ENCODE data around the gene MDFIC2.
"Not testable (repeated sequence)": the region's sequence is repeated elsewhere in the genome, so short reads cannot be mapped to it uniquely, and the experiment has no call there.

MDFIC2 gene

DNA sequence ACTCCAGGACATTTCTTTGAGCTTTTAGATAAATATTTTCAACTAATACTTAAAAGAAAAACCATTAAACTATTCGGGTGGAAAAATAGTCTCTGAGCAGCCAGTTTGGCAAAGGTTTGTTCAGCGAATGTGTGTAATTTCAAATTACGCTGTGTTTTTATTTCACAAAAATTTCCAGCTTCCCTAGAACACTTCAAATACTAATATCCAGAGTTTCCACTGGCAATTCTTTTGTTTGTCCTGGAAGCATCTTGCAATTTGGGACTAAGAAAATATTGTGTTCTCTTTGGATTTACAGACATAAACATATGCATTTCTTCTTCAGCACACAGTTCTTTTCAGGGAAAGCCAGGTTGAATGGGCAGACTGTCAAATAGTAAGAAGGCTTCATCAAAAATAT lies 61.9 kb downstream of the MDFIC2 start:
- DNase-seq: no peak

DNA sequence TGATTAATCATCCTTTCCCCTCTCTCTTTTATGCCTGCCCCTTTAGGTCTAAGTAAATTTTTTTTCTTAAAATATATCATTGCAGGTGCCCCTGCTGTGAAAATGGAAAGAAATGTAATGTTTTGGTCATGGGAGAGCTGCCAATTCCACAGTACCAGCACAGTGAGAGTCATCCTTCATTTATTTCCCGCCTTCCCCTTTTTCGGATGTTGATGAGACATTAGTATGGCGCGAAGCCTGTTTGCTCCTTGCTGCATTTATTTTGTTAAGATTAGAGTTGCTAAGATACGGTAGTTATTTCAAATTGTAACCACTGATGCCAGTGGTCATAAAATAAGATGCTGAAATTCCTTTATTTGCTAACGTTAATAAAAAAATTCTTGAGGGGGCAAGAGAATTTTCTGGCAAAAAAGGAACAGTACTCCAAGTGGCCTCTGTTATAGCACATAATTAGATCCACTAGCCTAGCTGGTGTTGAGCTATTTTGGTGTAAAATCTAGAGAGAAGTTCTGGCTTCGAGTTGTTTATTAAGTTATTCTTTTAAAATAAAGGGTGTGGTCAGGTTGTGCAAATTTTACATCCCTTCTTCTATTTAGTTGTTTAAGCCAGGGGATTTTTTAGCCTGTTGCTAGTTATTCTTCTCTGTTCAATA lies 62.8 kb downstream of the MDFIC2 start:
- no peak for DNase-seq

DNA sequence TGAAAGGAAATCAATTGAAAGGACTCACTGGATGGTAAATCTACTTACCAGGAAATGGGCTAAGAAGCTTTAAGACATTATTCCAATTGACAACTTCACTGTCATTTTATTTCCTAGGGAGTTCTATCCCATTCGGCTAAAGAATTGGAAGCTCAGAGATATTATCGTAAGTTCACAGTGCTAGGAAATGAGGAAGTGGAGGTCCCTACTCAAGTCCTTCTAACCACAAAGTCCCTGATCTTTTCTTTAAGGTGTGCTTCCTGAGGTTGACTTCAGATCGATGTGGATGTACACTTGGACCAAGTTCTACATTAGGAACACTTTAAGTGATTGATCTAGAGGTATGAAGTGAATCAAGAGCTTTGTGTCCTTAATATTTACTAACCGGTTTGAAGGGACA lies 63.6 kb downstream of the MDFIC2 start:
- no peak for DNase-seq

DNA sequence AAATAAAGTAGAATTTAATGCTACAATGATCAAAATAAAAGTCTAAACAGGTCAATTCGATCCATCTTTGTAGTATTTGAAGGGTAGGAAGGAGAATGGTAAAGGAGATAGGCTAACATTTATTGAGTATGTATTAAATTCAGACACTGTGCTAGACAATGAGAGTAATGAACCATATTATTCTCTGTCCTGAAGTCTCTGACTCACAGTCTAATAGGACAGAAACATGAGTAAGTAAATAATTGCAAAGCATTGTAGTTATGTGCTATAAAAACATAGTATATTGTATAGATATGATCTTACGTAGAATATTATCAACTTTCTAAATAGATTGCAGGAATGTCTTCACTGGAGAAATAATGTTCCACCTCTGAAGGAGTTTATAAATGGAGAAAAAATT lies 64.5 kb downstream of the MDFIC2 start:
- DNase-seq: no peak

DNA sequence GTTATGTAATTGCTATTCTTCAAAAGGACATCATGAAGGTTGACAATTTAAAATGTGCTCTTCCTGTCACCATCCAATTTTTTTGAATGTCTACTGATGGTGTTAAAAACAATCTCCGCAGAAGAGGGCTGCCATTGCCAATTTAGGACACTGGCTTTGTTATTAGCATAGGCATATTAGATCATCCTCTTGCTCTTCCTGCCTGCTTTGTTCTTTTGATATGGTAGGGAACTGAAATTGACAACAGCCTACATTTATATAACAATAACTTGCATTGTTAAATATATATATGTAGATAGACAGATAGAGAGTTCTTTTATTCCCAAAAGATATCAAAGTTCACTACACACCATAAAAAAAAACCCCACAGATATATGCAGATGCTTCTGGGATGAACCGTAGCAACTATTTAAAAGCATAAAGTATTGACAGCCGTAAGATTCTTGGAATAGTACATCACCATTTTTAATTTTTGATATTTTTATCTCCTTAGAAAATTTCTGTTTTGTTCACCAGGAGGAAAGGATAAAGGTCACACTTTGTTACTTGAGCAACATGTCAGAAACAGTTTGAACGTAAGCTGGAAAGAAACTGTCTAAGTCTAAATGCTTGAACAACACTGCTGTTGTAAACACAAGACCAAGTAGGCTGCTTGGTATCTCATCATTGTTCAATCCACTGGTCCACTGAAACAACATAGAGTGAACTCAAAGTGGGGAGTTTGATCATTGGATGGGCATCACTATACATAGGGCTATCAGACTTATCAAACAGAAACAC lies 66.5 kb downstream of the MDFIC2 start:
- no peak for DNase-seq

DNA sequence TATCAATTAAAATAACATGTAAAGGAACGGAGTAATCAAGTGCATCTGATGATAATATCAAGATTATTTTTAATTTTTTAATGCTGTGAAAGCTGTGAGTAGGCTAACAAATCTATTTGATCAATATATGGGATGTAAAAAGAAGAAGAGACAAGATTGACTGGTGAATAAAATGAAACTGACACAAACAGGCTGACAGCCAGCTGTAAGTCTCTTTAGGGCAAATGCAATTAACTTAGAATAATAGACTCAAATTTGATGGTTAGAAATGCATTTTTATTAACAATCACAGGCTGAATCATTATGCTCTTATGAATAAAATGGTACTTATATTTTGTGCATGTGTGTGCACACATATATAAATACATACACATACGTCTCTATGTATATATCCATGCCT lies 68.0 kb downstream of the MDFIC2 start:
- no peak for DNase-seq

DNA sequence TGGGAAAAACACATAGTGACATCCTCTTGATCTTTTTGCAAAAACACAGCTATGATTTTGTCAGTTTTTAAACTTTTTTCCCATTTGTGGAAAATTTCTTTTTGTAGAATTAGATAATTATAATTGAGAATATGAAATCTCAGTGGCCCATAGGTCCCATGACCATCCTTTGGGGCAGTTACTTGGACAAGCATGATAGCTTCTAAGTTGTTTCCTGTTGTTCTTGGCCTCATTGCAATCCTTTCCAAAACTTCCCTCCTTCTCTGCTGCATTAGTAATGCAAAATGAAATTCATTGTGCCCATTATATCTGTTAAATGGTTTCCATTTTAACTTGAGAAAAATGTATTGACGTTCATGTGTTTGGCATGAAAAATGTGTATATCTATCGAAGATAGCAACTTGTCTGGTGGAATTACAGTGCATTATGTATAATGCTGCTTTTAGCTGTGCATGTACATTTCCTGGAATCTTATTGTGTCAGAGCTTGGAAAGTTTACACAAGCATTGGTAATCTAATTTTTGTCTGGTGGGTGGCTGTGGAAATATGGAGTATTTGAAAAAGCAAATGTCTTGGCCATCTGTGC lies 70.0 kb downstream of the MDFIC2 start:
- no peak for DNase-seq

DNA sequence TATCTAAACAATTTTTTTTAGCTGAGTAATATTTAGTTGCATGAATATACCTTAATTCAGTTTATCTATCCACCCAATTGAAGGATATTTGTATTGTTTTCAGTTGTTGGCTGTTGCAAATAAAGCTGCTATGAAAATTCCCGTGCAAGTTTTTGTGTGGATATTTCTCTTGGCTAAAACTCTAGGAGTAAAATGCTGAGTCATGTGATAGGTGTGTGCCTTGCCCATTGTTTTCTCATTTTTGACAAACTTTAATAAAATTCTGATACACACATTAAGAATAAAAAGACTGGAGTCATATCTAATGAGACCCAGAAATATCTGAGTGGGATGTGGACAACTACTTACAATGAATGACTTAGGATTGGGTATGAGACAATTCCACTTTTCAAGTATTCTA lies 78.6 kb downstream of the MDFIC2 start:
- no peak for DNase-seq

DNA sequence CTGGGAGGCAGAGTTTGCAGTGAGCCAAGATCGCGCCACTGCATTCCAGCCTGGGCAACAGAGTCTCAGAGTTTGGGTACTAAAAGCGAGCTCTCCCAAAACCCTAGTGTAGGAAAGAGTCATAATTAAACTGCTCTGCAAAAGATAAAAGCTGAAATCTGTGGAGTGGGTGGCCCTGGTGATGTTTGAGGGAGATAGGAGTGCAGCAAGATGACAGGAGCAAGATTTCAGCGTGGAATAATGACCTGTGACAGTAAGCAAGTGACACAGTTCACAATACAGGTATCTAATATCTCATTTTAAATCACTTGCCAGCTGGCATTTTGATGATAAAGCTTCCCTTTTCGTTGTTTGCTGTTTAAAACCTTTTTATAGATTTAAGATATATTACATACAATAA lies 79.3 kb downstream of the MDFIC2 start:
- no peak for DNase-seq

DNA sequence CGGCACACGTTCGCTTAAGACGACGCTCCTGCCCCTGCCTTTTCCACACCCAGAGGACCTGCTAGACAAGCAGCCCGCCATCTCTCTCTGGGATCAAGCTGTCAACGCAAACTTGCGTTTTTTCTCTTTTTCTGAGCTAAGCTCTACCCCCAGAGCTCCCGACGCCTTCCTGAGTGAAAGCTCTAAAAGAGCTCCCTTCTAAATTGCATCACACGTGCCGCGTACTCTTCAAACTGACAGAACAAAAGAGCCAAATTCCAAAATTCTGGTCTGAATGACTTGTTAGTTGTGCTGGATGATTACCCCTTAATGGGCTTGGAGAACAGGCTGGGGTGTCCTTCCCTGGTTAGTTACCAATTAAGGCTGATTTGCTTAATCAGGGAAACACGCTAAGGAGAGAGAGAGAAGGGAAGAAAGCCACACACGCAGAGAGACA lies 81.2 kb downstream of the MDFIC2 start:
- DNase-seq: no peak

DNA sequence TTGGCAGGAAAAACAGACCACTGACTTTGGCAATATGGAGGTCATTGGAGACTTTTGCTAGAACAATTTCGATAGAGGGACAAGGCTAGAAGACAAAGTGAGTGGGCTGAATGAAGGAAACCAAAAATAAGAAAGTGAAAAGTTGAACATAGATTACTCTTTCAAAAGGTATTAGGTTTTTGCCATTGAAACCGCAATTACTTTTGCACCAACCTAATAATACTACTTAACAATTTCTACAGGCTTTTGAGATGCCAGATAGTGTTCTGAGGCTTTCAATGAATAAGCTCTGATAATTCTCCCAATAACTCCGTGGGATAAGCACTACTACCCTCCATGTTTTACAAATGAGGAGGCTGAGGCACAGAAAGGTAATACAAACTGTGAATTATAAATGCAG lies 85.0 kb downstream of the MDFIC2 start:
- no peak for DNase-seq

DNA sequence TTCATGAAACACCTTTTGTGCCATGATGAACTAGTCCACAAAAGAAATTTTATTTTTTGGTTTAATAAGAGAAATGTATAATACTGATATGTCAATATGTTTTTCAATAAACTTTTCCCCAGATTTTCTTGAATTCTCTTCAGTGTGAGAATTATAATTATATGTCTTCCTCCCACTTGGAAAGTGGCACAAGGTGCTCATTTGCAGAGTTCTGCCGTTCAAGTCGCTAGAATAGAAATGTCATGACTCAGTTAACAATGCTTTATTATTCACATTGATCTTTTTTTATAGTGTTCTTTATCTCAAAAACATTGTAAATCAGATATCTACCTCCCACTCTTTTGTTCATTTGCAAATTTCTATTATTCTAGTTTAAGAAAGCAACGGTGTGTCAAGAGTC lies 87.3 kb downstream of the MDFIC2 start:
- DNase-seq: no peak

DNA sequence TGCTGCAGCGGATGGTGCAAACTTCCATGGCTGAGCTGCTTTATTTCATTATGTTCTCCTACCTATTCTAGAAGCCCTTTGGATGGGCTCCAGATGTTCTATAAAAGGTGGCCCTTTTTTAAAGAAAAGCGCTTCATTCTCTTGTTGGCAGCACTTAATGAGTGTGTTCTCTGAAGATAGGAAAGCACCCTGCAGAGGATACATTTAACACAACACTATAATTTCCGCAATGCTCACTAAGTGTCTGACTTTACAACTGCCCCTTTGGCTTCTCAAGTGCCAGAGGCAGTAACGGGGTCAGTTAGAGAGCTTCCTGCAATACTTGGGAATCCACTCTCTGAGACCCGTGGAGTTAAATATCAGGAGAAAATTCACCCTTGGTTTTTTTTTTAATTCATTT lies 88.1 kb downstream of the MDFIC2 start:
- no peak for DNase-seq

DNA sequence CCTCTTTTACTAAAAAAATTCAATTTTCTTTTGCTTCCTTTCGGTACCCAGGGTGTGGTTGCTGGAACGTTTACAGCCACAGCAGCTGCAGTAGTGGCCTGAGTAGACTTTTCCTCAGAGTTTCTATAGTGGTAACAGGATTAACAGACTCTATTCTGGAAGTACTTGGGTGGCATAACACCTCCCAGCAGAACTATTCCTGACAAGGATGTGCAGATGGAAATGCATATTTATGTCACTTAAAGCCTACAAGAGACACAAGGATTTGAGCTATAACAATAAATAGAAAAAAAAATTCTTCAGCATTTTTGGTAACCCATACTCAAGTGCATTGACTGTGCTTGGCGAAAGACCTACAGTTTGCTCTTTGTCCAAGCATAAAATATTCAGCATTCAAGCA lies 94.0 kb downstream of the MDFIC2 start:
- no peak for DNase-seq

DNA sequence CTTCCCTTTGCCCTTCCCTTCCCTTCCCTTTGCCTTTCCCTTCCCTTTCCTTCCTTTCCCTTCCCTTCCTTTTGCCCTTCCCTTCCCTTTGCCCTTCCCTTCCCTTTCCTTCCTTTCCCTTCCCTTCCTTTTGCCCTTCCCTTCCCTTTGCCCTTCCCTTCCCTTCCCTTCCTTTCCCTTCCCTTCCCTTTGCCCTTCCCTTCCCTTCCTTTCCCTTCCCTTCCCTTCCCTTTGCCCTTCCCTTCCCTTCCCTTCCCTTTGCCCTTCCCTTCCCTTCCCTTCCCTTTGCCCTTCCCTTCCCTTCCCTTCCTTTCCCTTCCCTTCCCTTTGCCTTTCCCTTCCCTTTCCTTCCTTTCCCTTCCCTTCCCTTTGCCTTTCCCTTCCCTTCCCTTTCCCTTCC lies 101.2 kb downstream of the MDFIC2 start:
- DNase-seq: not testable (repeated sequence)

DNA sequence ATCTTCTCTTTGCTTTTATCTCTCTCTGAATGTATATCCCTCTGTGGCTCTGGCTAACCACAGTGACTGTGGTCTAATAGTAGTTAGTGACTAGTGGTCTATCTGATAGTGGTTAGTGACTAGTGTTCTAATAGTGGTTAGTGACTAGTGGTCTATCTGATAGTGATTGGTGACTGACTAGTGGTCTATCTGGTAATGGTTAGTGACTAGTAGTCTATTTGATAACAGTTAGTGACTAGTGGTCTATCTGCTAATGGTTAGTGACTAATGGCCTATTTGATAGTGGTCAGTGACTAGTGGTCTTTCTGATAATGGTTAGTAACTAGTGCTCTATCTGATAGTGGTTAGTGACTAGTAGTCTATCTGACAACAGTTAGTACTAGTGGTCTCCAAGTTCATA lies 110.5 kb downstream of the MDFIC2 start:
- no peak for DNase-seq

DNA sequence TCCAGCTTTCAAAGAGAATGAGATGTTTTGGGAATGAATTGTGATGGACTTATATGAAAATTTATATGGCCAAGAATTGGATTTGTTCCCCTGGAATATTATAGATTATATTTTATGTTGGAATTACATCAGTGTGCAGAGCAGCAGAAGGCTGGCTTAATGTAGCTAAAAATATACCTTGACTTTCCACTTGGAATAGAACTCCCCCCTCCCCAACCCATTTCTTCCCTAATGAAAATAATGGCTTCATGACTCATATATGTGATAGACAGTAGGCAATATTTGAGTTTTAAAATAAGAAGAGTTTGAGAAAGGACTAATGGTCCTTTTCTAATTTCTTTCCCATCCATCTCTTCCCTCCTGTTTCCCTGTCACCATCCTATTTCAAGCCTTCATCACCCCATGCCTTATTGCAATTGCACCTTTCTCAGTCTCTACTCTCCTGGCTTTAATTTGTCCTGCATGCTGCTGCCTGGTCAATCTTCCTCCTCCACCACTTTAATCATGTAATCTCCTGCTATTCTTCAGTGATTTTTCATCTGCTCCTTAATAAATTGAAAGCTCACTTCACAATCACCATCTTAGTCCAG lies 122.5 kb downstream of the MDFIC2 start:
- no peak for DNase-seq

DNA sequence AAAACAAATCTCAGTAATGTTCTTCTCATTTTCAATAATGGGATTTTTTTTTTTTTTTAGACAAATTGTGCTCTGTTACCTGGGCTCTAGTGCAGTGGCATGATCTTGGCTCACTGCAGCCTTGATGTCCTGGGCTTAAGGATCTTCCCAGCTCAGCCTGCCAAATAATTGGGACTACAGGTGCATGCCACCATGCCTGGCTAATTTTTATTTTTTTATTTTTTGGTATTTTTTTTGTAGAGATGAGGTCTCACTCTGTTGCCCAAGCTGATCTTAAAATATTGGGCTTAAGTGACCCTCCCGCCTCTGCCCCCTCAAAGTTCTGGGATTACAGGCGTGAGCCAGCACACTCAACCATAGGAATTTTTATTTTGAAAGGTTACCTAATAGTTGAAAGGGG lies 126.2 kb downstream of the MDFIC2 start:
- no peak for DNase-seq

DNA sequence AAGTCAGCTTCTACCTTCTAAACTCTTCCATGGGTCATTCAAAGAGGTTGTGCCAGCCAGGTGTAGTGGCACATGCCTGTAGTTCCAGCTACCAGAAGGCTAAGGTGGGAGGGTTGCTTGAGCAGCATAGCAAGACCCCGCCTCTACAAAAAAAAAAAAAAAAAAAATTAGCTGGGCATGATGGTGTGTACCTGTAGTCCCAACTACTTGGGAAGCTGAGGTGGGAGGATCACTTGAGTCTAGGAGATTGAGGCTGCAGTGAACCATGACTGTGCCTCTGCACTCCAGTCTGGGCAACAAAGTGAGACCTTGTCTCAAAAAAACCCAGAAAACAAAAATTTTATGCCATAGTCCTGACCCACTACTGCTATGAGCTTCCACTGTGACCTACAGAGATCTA lies 126.8 kb downstream of the MDFIC2 start:
- no peak for DNase-seq

DNA sequence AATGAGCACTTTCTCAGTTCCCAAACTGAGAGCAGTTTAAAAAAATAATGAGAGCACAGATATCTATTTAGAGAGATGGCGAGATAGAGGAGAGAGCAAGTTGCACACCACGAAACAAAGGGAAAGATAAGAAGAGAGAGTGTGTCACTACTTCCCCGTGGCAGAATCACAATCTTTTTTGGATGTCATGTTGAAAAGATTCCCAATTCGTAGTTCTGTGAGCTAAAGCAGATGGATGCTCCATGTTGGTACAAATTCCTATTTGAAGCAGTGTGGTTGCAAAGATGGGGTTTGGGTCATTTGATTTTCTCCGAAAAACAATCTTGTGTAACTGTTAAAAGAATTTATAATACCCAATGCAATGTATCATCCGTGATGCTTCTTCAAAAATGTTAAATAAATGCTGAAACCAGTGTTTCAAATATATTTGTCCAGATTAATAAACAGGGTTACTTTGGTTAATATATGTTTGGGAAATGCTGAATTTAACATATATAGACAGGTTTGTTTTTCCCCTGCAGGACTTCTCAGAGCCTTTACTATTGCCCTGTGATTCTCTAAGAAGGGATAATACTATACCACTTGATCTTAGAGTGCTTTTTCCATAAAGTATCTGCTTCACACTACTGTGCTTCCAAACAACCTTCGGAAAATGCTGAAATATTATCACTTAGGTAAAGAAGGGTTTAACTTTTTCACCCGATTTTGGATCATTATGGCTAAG lies 128.5 kb downstream of the MDFIC2 start:
- DNase-seq: no peak

DNA sequence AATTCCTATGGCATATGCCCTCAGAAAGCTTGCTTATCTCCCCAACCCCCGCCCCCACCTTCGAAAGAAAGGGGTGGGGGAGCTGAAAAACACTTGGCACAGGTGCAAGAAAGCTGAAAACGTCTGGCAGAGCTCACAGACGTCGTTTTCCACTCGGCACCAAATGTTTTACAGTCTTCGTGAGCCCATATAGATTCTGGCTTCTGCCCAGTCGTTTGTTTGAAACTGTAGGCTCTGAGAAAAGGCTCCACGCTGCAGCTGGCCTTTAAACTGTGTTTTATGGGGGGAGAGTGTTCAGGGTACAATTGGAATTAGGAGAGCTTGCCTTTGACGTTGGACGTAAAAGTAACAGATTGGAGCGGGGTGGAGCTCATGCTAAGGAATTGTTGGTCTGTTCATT lies 130.3 kb downstream of the MDFIC2 start:
- no peak for DNase-seq

DNA sequence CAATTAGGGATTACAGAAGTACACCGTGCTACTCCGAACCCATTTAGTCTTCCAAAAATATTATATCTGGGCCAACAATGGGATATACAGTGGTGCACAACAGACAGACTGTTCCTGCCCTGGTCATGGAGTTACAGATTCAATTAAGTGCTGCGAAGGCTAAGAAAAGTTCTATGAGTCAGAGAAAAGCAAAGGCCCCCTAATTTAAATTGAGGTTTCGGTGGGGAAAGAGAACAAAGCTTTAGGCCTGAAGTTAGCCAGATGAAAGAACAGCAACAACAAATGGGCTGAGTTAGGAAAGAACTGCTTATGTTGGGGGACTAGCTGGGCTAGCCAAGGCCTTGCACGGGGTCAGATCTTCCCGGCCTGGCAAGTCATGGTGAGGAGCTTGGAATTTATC lies 131.8 kb downstream of the MDFIC2 start:
- DNase-seq: no peak

DNA sequence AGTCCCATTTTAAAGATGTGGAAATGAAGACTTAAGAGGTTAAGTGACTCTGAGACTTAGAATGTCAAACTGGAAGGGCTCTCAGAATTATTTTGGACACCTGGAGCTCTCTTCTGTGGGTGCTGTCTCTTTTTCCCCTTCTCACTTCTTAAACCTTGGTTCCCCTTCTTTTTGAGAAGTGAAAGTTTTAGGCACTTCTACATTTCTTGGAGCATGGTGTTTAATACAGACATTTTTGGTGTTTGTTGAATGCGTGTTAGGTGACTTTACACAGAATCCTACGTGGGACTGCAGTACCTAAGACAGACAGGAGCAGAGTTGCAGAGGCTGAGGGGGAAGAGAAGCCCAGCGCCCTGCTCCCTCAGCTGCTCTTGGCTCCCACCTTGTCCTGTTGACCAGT lies 133.3 kb downstream of the MDFIC2 start:
- peak in 1 of 2 donors; percentile 12 for DNase-seq

Data from inflammatory macrophage (primary cell).